NCI-H1105 (cell line): ENCODE results near the gene LRMDA.

Experiments
- DNase-seq: peaks from one replicate; lab custom pipeline; 2025; lab: John Stamatoyannopoulos, UW

Gene LRMDA

GRCh38 chr10:75449382-75450074 is 18.1 kb downstream of the LRMDA start:
- DNase-seq: no peak

GRCh38 chr10:75450075-75450445 is 18.6 kb downstream of the LRMDA start:
- DNase-seq: peak; percentile 54

- peak; percentile 66 for DNase-seq
These were observed 19.5 kb downstream of the LRMDA start for GRCh38 chr10:75450644-75451640.

- no peak for DNase-seq
These were observed 20.4 kb downstream of the LRMDA start for GRCh38 chr10:75451831-75452230.

GRCh38 chr10:75452997-75453396 is 21.6 kb downstream of the LRMDA start:
- no peak for DNase-seq

- DNase-seq: no peak
These were observed 24.7 kb downstream of the LRMDA start for GRCh38 chr10:75456122-75456521.

- DNase-seq: no peak
These were observed 28.6 kb downstream of the LRMDA start for GRCh38 chr10:75460059-75460458.

GRCh38 chr10:75461672-75462649 is 30.5 kb downstream of the LRMDA start:
- no peak for DNase-seq

GRCh38 chr10:75462865-75463264 is 31.4 kb downstream of the LRMDA start:
- no peak for DNase-seq

GRCh38 chr10:75464478-75465449 is 33.3 kb downstream of the LRMDA start:
- DNase-seq: no peak

GRCh38 chr10:75465450-75465827 is 34.0 kb downstream of the LRMDA start:
- no peak for DNase-seq

GRCh38 chr10:75466001-75466400 is 34.6 kb downstream of the LRMDA start:
- no peak for DNase-seq

GRCh38 chr10:75466886-75467285 is 35.5 kb downstream of the LRMDA start:
- no peak for DNase-seq

- no peak for DNase-seq
These were observed 37.2 kb downstream of the LRMDA start for GRCh38 chr10:75468612-75469005.

- DNase-seq: no peak
These were observed 37.7 kb downstream of the LRMDA start for GRCh38 chr10:75469006-75469616.

- DNase-seq: no peak
These were observed 39.5 kb downstream of the LRMDA start for GRCh38 chr10:75470901-75471300.

- no peak for DNase-seq
These were observed 41.3 kb downstream of the LRMDA start for GRCh38 chr10:75472685-75473084.

- DNase-seq: no peak
These were observed 42.7 kb downstream of the LRMDA start for GRCh38 chr10:75474106-75474505.

GRCh38 chr10:75475460-75476182 is 44.2 kb downstream of the LRMDA start:
- DNase-seq: no peak

GRCh38 chr10:75476569-75476968 is 45.1 kb downstream of the LRMDA start:
- no peak for DNase-seq
